A549 (cell line): ENCODE data around the gene STOM.
"Not testable (repeated sequence)": the region's sequence is repeated elsewhere in the genome, so short reads cannot be mapped to it uniquely, and the experiment has no call there.

Experiments used
- CBX8 ChIP-seq: fragments of 200-600 bp; sonication (generic); IDR thresholded peaks from 2 replicates; pipeline ENCODE4 v1.6.1; 2016
- CHD2 ChIP-seq: fragments of 150-350 bp; IDR thresholded peaks from 2 replicates; pipeline ENCODE4 v1.6.1; 2014; ENCODE audit warnings: low read length; ENCODE audit not compliant: partially characterized antibody
- CTCF ChIP-seq: fragments of >200 bp; sonication (Bioruptor Twin); formaldehyde crosslinking; IDR thresholded peaks from 3 replicates; pipeline ENCODE4 v1.5.1; 2016
- EP300 ChIP-seq, 2 experiments: fragments of >200 bp; sonication (Bioruptor Twin); formaldehyde crosslinking; IDR thresholded peaks; 2 replicates in 1 of 2; 3 replicates in 1 of 2; pipeline ENCODE4 v1.6.1; 2016 to 2017
- HES2 ChIP-seq: fragments of >200 bp; sonication (Bioruptor Twin); formaldehyde crosslinking; IDR thresholded peaks from 2 replicates; pipeline ENCODE4 v1.6.1; 2016
- KDM1A ChIP-seq: fragments of 200-600 bp; sonication (generic); IDR thresholded peaks from 2 replicates; pipeline ENCODE4 v1.6.1; 2016; ENCODE audit warnings: low read depth, mild to moderate bottlenecking
- MAFK ChIP-seq: fragments of 450-650 bp; IDR thresholded peaks from 2 replicates; pipeline ENCODE4 v1.6.1; 2014; ENCODE audit not compliant: partially characterized antibody
- PBX3 ChIP-seq: IDR thresholded peaks from 2 replicates; pipeline ENCODE4 v1.6.1; 2012
- PHF8 ChIP-seq: fragments of 200-600 bp; sonication (generic); IDR thresholded peaks from 2 replicates; pipeline ENCODE4 v1.6.1; 2016; ENCODE audit warnings: low read depth, mild to moderate bottlenecking, antibody characterized with exemption, moderate library complexity, borderline replicate concordance
- POLR2A ChIP-seq: IDR thresholded peaks from 2 replicates; pipeline ENCODE4 v1.6.1; 2012; ENCODE audit warnings: mild to moderate bottlenecking, low read length
- REST ChIP-seq: fragments of 200-600 bp; sonication (generic); IDR thresholded peaks from 2 replicates; pipeline ENCODE4 v1.6.1; 2016; ENCODE audit warnings: antibody characterized with exemption, mild to moderate bottlenecking, moderate library complexity
- SMC3 ChIP-seq: fragments of >200 bp; sonication (Bioruptor Twin); formaldehyde crosslinking; IDR thresholded peaks from 3 replicates; pipeline ENCODE4 v1.6.1; 2018; ENCODE audit warnings: inconsistent platforms
- USF2 ChIP-seq: fragments of 450-650 bp; IDR thresholded peaks from 2 replicates; pipeline ENCODE4 v1.6.1; 2014; ENCODE audit warnings: antibody characterized with exemption
- ZFP36 ChIP-seq: fragments of 450-650 bp; IDR thresholded peaks from 2 replicates; pipeline ENCODE4 v1.6.1; 2014; ENCODE audit warnings: borderline replicate concordance; ENCODE audit not compliant: partially characterized antibody

- not testable (repeated sequence) for TF ChIP-seq POLR2A; CTCF; EP300 (IDR thresholded peaks at IDR 0.05); MAFK; USF2; PHF8; KDM1A; REST; CHD2; ZFP36; PBX3; HES2; SMC3; CBX8
These were observed 78.5 kb downstream of the STOM start for GRCh38 chr9:121291536-121291935.
